ENCODE measurements around the gene PATZ1.

DNA sequence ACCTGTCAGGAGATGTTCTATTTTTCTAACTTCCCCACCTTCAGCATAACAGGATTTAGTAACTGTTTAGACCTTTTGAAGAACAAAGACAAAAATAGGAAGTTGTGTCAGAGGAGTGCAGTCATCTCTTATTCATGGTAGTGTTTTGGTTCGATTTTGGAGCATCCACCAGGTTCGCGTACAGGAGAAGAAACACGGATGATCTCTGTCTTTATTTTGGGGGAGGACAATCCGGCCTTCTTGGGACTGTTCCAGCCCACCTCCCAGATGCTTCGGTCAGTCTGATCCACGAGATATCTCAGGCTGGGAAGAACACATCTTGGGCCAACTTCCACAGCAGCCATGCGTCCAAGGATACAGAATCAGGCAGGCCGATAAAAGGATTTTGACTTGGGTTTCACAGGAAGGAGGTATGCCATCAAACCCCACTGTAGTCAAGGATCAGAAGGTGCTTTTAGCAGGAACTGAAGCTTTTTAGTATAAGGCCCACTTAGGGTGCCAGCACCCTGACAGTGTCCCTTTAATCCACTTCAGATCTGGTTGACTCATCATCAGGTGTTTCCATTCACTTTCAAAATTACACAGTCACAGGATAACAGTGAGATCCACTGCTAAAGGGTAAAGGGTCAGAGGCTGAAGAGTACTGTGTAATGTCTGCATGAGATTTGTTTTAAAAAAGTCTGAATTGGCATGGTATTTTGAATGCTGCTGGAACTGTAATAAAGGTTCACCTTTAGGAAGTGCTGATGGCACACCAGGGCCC, 16.5 kb downstream of the PATZ1 start:
- TF ChIP-seq CTCF (IDR thresholded peaks at IDR 0.05) = no peak
- TF ChIP-seq POLR2A (IDR thresholded peaks at IDR 0.05) = no peak
